DMS114 treated with DMSO at 0.1 percent for 48 hours (cell line): ENCODE measurements around the gene LRMDA.

Source experiments
- DNase-seq: peaks from one replicate; lab custom pipeline; 2025; ENCODE audit not compliant: unreplicated experiment; lab: John Stamatoyannopoulos, UW

Gene LRMDA

GRCh38 chr10:75694790-75695189 is 263.4 kb downstream of the LRMDA start:
- DNase-seq = no peak

DNA sequence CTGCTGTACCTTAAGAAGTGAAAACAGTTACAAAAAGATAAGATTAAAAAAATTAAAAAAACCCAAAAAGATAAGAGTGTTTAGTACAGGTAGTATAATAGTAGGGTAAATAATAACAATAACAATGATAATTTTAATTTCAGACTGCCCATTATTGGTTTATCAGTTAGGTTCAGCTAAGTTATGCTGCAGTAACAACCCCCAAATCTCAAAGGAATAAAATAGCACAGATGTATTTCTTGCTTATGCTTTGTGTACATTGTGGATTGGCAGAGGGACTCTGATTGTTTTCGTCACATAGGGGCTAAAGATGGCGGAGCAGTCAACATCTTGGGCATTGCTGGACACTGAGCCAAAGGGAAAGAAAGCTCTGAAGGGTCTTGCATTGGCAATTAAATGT is 264.6 kb downstream of the LRMDA start:
- no peak for DNase-seq

- no peak for DNase-seq
Observed at GRCh38 chr10:75696536-75696935, 265.1 kb downstream of the LRMDA start.

- no peak for DNase-seq
Observed at GRCh38 chr10:75703191-75703854, 271.9 kb downstream of the LRMDA start.

- DNase-seq = no peak
Observed at GRCh38 chr10:75705426-75705825, 274.0 kb downstream of the LRMDA start.

- no peak for DNase-seq
Observed at GRCh38 chr10:75707080-75707840, 275.8 kb downstream of the LRMDA start.

- no peak for DNase-seq
Observed at GRCh38 chr10:75708060-75708459, 276.6 kb downstream of the LRMDA start.

- no peak for DNase-seq
Observed at GRCh38 chr10:75709245-75709644, 277.8 kb downstream of the LRMDA start.

- no peak for DNase-seq
Observed at GRCh38 chr10:75709811-75710210, 278.4 kb downstream of the LRMDA start.

DNA sequence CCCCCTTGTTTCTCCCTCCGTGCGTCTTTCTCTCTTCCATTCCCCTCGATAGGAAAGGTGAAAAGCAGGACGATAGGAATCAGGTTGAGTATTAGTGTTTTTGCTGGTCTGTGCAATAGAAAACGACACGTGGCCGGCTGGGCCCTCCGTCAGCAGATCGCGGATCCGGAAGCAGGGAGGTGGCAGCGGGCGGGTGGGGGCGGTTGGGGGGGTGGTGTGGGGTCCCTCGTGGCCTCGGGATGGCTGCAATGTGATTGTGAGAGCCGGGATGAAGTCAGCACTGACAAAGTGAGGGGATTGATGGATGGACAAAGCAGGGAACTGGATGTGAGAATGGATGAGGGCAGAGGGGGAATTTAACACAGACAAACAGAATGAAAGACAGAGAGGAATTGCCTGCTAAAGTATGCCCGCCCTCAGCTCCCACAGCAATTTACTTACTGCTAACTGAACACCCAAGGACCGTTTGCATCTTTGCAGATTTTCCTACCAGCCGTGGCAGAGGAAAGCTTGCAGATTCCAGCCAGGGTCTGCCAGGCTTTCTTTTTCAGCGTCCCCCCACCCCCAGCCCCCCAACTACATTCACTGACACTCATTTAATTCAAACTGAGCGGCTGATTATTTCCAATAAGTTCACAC is 280.9 kb downstream of the LRMDA start:
- no peak for DNase-seq

DNA sequence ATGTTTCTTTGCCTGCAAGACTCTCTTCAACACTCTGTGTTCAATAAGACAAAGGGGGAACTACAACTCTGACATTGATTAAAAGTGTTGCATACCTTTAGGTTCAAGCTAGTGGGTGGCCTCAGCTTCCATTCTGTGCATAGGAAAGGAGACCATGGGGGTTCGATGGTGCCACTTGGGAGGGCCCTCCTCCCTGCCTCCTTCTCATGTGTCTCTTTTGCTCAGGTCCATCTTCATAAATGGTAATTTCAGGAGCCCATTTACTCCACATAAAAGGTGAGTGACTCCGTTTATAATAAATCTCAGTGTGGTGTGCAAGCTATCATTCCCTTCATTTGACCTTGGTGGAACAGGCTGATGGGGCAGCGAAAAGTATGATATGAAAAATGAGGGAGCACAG is 285.1 kb downstream of the LRMDA start:
- no peak for DNase-seq

GRCh38 chr10:75717126-75717916 is 285.9 kb downstream of the LRMDA start:
- DNase-seq = no peak

DNA sequence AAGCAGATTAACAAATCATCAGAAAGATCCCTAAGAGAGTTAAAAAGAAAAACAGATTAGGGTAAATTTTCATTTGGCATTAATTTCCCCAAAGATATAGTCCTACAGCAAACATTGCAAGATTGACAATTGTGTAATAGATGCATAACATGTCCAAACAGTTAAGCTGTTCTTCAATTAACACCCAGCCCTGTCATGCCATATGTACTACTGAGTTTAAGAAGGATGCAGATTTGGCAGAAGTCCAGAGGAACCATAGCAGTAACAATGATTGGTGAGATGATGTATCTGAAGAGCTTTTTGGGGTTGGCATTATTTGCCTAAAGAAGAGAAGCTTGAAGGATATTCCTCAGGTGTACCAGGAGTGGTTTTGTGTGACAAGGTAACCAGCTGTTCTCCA is 287.6 kb downstream of the LRMDA start:
- no peak for DNase-seq

GRCh38 chr10:75720157-75720556 is 288.7 kb downstream of the LRMDA start:
- no peak for DNase-seq

- no peak for DNase-seq
Observed at GRCh38 chr10:75722020-75722419, 290.6 kb downstream of the LRMDA start.

GRCh38 chr10:75722609-75723008 is 291.2 kb downstream of the LRMDA start:
- DNase-seq = no peak

DNA sequence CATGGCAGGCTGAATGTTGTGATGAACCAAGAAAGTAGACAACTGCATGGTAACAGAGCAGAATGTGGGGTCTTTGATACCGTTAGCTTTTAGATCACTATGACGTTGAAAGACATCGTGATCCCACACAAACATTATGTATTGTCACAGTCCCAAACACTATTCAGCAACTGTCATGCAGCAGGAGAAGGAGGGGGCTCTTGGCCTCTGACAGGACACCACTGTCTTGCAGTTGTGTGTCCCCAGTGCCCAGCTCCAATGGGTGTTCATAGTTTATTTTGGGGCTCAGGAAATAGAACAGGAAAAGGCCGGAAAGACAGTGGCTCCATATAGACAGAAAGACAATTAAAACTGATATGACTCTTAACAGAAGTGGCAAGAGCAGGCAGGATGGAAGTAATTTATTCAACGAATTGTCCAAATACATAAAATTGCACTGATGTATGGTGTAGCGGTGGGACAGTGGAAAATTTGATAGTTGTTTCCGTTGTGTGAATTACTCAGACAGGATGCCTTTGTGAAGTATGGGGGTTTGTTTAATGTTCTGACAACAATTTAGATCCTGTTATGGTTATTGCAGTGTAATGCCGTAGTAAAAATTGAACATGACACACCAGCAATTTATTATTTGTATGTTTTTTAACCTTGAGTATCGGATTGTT is 292.0 kb downstream of the LRMDA start:
- DNase-seq = no peak

DNA sequence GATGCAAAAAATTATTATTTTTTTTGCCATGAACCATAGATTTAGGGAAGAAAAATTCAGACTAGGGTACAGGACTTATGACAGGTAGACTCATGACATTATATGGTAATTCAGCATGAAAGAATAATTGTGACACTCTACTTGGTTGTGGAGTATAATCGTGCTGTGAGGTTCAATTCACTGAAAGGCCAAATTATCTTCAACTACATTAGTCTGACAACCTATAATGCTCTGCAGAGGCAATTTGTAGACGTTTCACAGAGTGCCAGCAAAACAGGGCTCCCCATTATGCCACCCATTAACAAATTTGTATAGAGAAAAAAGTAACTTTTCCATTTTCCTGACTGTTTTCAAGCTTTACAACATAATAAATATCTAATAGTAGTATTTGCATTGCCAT is 292.6 kb downstream of the LRMDA start:
- no peak for DNase-seq

GRCh38 chr10:75726522-75727483 is 295.4 kb downstream of the LRMDA start:
- DNase-seq = no peak

GRCh38 chr10:75730847-75731246 is 299.4 kb downstream of the LRMDA start:
- DNase-seq = no peak
